NOMO-1 (cell line): ENCODE data around the gene FAR2.
"Not testable (repeated sequence)": the region's sequence is repeated elsewhere in the genome, so short reads cannot be mapped to it uniquely, and the experiment has no call there.

Experiments used
- DNase-seq, 2 experiments: peaks; one replicate each; lab custom pipeline; 2025; ENCODE audit not compliant: unreplicated experiment in 2 of 2; lab: John Stamatoyannopoulos, UW

The FAR2 gene

DNA sequence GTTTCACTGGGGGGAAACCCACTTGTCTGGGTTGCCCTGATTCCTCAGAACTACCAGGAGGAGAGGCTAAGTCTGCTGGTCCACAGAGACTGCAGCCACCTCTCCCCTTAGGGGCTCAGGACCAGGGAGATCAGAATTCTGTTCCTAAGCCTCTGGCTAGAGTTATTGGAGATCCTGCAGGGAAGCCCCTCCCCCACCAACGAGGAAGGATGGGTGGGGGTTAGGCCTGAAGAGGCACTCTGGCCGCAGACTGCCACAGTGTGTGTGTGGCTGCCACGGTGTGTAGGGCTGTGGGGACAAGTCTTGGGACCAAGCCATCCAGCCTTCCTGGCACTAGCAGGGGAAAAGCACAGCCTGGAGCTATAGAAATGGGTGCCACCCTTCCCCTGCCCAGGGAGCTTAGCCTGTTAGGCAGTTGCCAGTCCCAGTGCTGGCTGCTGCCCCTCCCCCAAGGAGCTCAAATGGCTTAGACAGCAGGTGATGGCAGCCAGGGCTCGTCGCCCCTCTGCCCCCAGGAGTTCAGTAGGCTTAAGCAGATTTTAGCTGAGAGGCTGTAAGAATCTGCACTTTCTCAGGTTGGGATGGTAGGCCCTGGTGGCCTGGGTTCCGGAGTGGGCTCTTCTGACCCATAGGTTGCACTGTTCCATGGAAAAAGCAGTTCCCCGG, 124.2 kb downstream of the FAR2 start:
- DNase-seq, result no peak

GRCh38 chr12:29275834-29276233, 126.8 kb downstream of the FAR2 start:
- DNase-seq, result no peak

DNA sequence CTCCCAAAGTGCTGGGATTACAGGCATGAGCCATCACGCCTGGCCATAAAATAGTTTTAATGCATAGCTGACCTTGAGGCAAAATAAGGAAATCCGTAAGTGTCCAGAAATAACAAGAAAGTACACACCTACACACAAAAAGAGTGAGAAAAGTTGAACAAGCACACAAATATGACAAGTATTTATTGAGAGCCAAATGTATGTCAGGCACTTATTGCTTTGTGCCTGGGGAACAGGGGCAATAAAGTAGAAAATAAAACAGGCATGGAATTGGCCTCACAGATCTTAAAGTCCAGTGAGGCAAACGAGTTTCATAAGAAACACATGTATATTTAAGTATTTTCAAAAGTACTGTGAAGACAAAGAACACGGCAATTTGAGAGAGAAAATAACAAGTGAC, 128.2 kb downstream of the FAR2 start:
- DNase-seq, result no peak

GRCh38 chr12:29278673-29279420, 129.8 kb downstream of the FAR2 start:
- DNase-seq, result no peak

- DNase-seq, result no peak
These were observed 132.4 kb downstream of the FAR2 start for GRCh38 chr12:29281371-29282005.

DNA sequence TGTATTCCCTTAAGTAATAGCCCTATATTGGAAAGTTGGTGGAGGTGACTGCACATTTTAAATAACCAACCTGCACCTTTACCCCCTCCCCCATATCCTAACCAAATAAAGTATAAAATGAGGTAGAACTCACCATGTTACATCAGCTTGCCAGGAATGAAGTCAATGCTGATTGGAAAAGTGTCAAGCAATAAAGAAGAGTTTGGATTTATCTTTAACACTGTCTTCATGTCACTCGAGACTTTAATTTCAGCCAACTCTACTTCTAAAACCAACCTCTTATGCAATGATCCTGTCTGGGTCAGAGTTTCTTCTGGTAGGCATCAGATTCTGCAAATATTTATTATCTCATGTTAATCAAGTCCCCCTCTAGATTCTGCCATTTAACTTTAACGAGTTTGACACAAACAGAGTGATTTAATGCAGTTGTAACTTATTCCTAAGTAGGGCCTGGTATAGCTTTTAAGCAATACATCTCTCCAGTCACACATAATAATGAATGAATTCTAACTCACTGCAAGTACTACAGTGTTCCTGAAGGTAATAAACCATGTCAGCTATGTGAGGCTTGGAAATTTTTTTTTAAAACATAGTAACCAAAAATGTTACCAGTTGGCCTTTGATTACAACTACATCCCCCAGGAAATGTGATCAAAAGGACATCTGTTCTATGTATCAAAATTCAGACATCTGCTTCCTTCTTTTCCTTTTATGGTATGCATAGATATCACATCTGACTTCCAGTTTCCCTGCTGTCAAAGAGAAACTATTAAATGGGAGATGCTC, 133.1 kb downstream of the FAR2 start:
- no peak for DNase-seq

DNA sequence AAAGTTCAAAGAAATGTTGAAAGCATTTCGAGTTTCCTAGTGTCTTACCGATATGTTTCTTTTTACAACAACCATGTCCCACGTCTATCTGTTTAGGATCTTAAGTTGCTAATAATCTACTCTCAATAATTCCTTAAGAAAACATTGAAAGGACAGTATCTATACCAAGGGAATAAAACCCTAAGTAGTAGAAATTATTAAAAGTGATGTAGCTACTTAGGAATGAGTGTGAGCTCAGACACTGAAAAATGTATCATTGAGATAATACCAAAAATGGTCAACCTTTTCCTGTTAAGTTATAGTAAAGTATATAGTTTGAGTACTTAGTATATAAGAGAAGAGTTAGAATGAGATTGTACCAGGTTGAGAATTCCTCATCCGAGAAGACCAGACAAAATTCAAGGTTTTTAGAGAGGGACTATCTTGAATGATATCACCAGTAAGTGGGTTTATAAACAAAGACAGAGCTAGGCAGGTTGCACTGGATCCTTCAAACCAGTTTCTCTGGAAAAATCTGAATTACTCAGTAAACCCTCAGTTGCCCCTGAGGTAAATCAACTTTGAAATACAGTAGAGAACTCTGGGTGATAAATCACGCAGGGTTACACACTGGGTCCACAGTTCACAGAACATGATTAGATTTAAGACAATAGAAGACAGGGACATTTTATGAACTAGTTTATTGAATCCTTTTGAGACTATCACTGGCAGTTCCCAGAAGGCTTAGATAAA, 135.1 kb downstream of the FAR2 start:
- no peak for DNase-seq

- DNase-seq, result no peak
These were observed 137.2 kb downstream of the FAR2 start for GRCh38 chr12:29286081-29286790.

GRCh38 chr12:29287622-29288021, 138.5 kb downstream of the FAR2 start:
- no peak for DNase-seq

GRCh38 chr12:29288031-29288430, 139.0 kb downstream of the FAR2 start:
- no peak for DNase-seq

GRCh38 chr12:29290475-29290874, 141.4 kb downstream of the FAR2 start:
- DNase-seq, result not testable (repeated sequence)

DNA sequence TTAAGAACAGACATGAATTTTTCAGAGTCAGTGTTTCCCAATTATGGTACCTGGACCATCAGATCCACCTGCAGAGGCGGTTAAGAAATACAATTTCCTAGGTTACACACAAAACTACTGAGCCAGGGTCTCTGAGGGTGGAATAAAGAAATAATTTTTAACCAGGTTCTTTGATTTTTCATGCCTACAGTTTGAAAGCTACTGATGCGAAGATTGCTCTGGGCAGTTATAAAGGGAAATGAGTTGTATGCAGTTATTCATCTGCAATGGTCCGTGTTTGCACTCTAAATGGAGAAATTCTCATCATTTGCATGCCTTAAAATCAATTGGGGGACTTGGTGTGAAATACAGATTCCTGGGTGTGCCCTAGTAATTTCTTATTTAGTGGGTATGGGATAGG, 142.1 kb downstream of the FAR2 start:
- no peak for DNase-seq

GRCh38 chr12:29299633-29300032, 150.6 kb downstream of the FAR2 start:
- peak in 1 of 2 experiments; percentile 24 for DNase-seq

- DNase-seq, result no peak
These were observed 152.0 kb downstream of the FAR2 start for GRCh38 chr12:29301114-29301513.

- no peak for DNase-seq
These were observed 155.3 kb downstream of the FAR2 start for GRCh38 chr12:29304388-29304787.

GRCh38 chr12:29306266-29306665, 157.2 kb downstream of the FAR2 start:
- DNase-seq, result no peak

- no peak for DNase-seq
These were observed 157.6 kb downstream of the FAR2 start for GRCh38 chr12:29306682-29307081.

DNA sequence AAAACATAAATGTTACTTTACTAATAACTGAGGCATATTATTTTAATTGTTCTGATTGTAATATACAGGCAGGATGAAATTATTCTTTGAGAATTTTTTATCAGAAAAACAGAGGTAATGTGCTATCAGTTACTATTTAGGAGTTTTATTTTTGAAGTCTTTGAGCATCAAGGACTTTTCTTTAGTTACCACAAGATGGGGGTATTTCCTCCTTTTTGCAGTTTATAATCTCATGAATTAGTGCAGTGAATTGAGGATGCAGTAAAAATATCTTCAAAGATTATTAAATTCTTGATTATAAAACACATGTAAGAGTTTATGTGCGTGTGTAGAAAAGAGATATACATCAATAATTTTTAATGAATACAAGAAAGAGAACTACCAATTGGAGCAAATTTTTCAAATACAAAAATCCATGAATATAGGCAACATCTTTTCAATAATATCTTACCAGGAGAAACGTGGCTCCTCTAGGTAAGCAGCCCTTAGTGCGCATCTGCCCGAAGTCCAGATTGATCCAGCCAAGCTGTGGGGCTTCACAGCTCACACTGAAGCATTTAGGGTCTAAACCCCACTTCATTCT, 160.3 kb downstream of the FAR2 start:
- peak in 1 of 2 experiments; percentile 2 for DNase-seq

GRCh38 chr12:29310899-29311298, 161.8 kb downstream of the FAR2 start:
- no peak for DNase-seq
